ENCODE data around the gene OR10A6.

The OR10A6 gene

GRCh38 chr11:7931168-7931567 lies at the start of gene OR10A6:
Gene OR10A6, minus strand, starts transcription at chr11:7931268. Its CDS starts 2,606 bp downstream, at chr11:7928662.
- Mint-ChIP-seq H3K27ac (no peak within 1 kb of the TSS), H3K36me3 (no peaks in the 10 kb centered on the region), H3K4me3 (no peak within 1 kb of the TSS), H3K27me3 (peaks cover 30% of the 10 kb centered on the region), H3K9me3 (ENCODE audit: low read depth) (no peaks in the 10 kb centered on the region), H3K4me1 (ENCODE audit: low read depth) (no peaks in the 10 kb centered on the region)

- Mint-ChIP-seq H3K9me3 (ENCODE audit: low read depth) (no peaks in the 10 kb centered on the region), H3K27ac (no peak overlapping the region), H3K4me3 (no peak overlapping the region), H3K36me3 (no peaks in the 10 kb centered on the region), H3K27me3 (no peaks in the 10 kb centered on the region), H3K4me1 (ENCODE audit: low read depth) (no peaks in the 10 kb centered on the region)
Observed at GRCh38 chr11:7977232-7977917, 46.3 kb upstream of the OR10A6 start.

GRCh38 chr11:7974668-7975067 lies 43.6 kb upstream of the OR10A6 start:
- H3K9me3 Mint-ChIP-seq (ENCODE audit: low read depth), result no peaks in the 10 kb centered on the region
- H3K27me3 Mint-ChIP-seq, result no peaks in the 10 kb centered on the region
- no peak overlapping the region for H3K27ac Mint-ChIP-seq
- H3K36me3 Mint-ChIP-seq, result no peaks in the 10 kb centered on the region
- H3K4me3 Mint-ChIP-seq, result no peak overlapping the region
- H3K4me1 Mint-ChIP-seq (ENCODE audit: low read depth), result no peaks in the 10 kb centered on the region

- no peak overlapping the region for H3K27ac Mint-ChIP-seq
- no peak overlapping the region for H3K4me3 Mint-ChIP-seq
- H3K4me1 Mint-ChIP-seq (ENCODE audit: low read depth), result no peaks in the 10 kb centered on the region
- no peaks in the 10 kb centered on the region for H3K9me3 Mint-ChIP-seq (ENCODE audit: low read depth)
- no peaks in the 10 kb centered on the region for H3K36me3 Mint-ChIP-seq
- H3K27me3 Mint-ChIP-seq, result no peaks in the 10 kb centered on the region
Observed at GRCh38 chr11:7973011-7973410, 41.9 kb upstream of the OR10A6 start.

GRCh38 chr11:7971846-7972245 lies 40.8 kb upstream of the OR10A6 start:
- H3K4me3 Mint-ChIP-seq, result no peak overlapping the region
- no peaks in the 10 kb centered on the region for H3K9me3 Mint-ChIP-seq (ENCODE audit: low read depth)
- H3K27ac Mint-ChIP-seq, result no peak overlapping the region
- H3K36me3 Mint-ChIP-seq, result no peaks in the 10 kb centered on the region
- H3K27me3 Mint-ChIP-seq, result no peaks in the 10 kb centered on the region
- no peaks in the 10 kb centered on the region for H3K4me1 Mint-ChIP-seq (ENCODE audit: low read depth)

- Mint-ChIP-seq H3K4me1 (ENCODE audit: low read depth) (no peaks in the 10 kb centered on the region), H3K27ac (no peak overlapping the region), H3K36me3 (no peaks in the 10 kb centered on the region), H3K4me3 (no peak overlapping the region), H3K27me3 (no peaks in the 10 kb centered on the region), H3K9me3 (ENCODE audit: low read depth) (no peaks in the 10 kb centered on the region)
Observed at GRCh38 chr11:7969756-7970646, 38.9 kb upstream of the OR10A6 start.

GRCh38 chr11:7968686-7969085 lies 37.6 kb upstream of the OR10A6 start:
- Mint-ChIP-seq H3K36me3 (no peaks in the 10 kb centered on the region), H3K9me3 (ENCODE audit: low read depth) (no peaks in the 10 kb centered on the region), H3K27ac (no peak overlapping the region), H3K27me3 (no peaks in the 10 kb centered on the region), H3K4me1 (ENCODE audit: low read depth) (no peaks in the 10 kb centered on the region), H3K4me3 (no peak overlapping the region)

- Mint-ChIP-seq H3K4me1 (ENCODE audit: low read depth) (no peaks in the 10 kb centered on the region), H3K36me3 (no peaks in the 10 kb centered on the region), H3K27ac (no peak overlapping the region), H3K27me3 (no peaks in the 10 kb centered on the region), H3K4me3 (no peak overlapping the region), H3K9me3 (ENCODE audit: low read depth) (no peaks in the 10 kb centered on the region)
Observed at GRCh38 chr11:7967826-7968225, 36.8 kb upstream of the OR10A6 start.

- Mint-ChIP-seq H3K36me3 (no peaks in the 10 kb centered on the region), H3K9me3 (ENCODE audit: low read depth) (no peaks in the 10 kb centered on the region), H3K27ac (no peak overlapping the region), H3K4me3 (no peak overlapping the region), H3K4me1 (ENCODE audit: low read depth) (no peaks in the 10 kb centered on the region), H3K27me3 (no peaks in the 10 kb centered on the region)
Observed at GRCh38 chr11:7967097-7967496, 36.0 kb upstream of the OR10A6 start.

GRCh38 chr11:7965386-7965785 lies 34.3 kb upstream of the OR10A6 start, which contains the start of gene NLRP10:
Gene NLRP10, minus strand, starts transcription at chr11:7965447. Its CDS starts 1,952 bp downstream, at chr11:7963495.
- no peaks in the 10 kb centered on the region for H3K4me1 Mint-ChIP-seq (ENCODE audit: low read depth)
- H3K4me3 Mint-ChIP-seq, result no peak within 1 kb of the TSS
- H3K36me3 Mint-ChIP-seq, result no peaks in the 10 kb centered on the region
- no peak within 1 kb of the TSS for H3K27ac Mint-ChIP-seq
- H3K9me3 Mint-ChIP-seq (ENCODE audit: low read depth), result no peaks in the 10 kb centered on the region
- H3K27me3 Mint-ChIP-seq, result peaks cover 5% of the 10 kb centered on the region

GRCh38 chr11:7964873-7965272 lies 33.8 kb upstream of the OR10A6 start:
- H3K27me3 Mint-ChIP-seq, result peaks cover 5% of the 10 kb centered on the region
- H3K9me3 Mint-ChIP-seq (ENCODE audit: low read depth), result no peaks in the 10 kb centered on the region
- no peaks in the 10 kb centered on the region for H3K36me3 Mint-ChIP-seq
- no peaks in the 10 kb centered on the region for H3K4me1 Mint-ChIP-seq (ENCODE audit: low read depth)
- no peak overlapping the region for H3K4me3 Mint-ChIP-seq
- no peak overlapping the region for H3K27ac Mint-ChIP-seq

- no peaks in the 10 kb centered on the region for H3K36me3 Mint-ChIP-seq
- H3K4me1 Mint-ChIP-seq (ENCODE audit: low read depth), result no peaks in the 10 kb centered on the region
- peaks cover 5% of the 10 kb centered on the region for H3K27me3 Mint-ChIP-seq
- H3K4me3 Mint-ChIP-seq, result no peak overlapping the region
- H3K9me3 Mint-ChIP-seq (ENCODE audit: low read depth), result no peaks in the 10 kb centered on the region
- no peak overlapping the region for H3K27ac Mint-ChIP-seq
Observed at GRCh38 chr11:7964261-7964660, 33.2 kb upstream of the OR10A6 start.

GRCh38 chr11:7955191-7955590 lies 24.1 kb upstream of the OR10A6 start:
- H3K4me3 Mint-ChIP-seq, result no peak overlapping the region
- H3K27ac Mint-ChIP-seq, result no peak overlapping the region
- no peaks in the 10 kb centered on the region for H3K9me3 Mint-ChIP-seq (ENCODE audit: low read depth)
- H3K36me3 Mint-ChIP-seq, result no peaks in the 10 kb centered on the region
- no peaks in the 10 kb centered on the region for H3K4me1 Mint-ChIP-seq (ENCODE audit: low read depth)
- H3K27me3 Mint-ChIP-seq, result peaks cover 5% of the 10 kb centered on the region

GRCh38 chr11:7949934-7950333 lies 18.9 kb upstream of the OR10A6 start:
- Mint-ChIP-seq H3K27me3 (peaks cover 7% of the 10 kb centered on the region), H3K9me3 (ENCODE audit: low read depth) (no peaks in the 10 kb centered on the region), H3K27ac (no peak overlapping the region), H3K36me3 (no peaks in the 10 kb centered on the region), H3K4me1 (ENCODE audit: low read depth) (no peaks in the 10 kb centered on the region), H3K4me3 (no peak overlapping the region)

GRCh38 chr11:7944123-7944522 lies 13.1 kb upstream of the OR10A6 start:
- no peak overlapping the region for H3K27ac Mint-ChIP-seq
- no peaks in the 10 kb centered on the region for H3K36me3 Mint-ChIP-seq

More at GRCh38 chr11:7944123-7944522, 13.1 kb upstream of the OR10A6 start:
- Mint-ChIP-seq H3K4me3 (no peak overlapping the region), H3K9me3 (ENCODE audit: low read depth) (peaks cover 24% of the 10 kb centered on the region), H3K27me3 (peaks cover 7% of the 10 kb centered on the region), H3K4me1 (ENCODE audit: low read depth) (no peaks in the 10 kb centered on the region)
